Esophagus muscularis mucosa (tissue), 3 donors: ENCODE data around the gene BMPR1B.

Experiments
- CTCF ChIP-seq, 3 experiments: fragments of 200-600 bp in 2 of 3; fragments of 450-650 bp in 1 of 3; sonication (generic) in 2 of 3; IDR thresholded peaks; one replicate each; pipeline ENCODE4 v1.5.1; 2017 to 2019; ENCODE audit warnings: antibody characterized with exemption in 3 of 3, mild to moderate bottlenecking in 2 of 3, moderate library complexity in 1 of 3
- POLR2AphosphoS5 ChIP-seq, 2 donors: sonication (generic); formaldehyde crosslinking; IDR thresholded peaks; one replicate each; pipeline ENCODE4 v1.6.1; 2017; ENCODE audit warnings: antibody characterized with exemption in 2 of 2

GRCh38 chr4:95018785-95019184 is 261.0 kb downstream of the BMPR1B start:
- no peak for TF ChIP-seq POLR2AphosphoS5 (IDR thresholded peaks at IDR 0.05)
- no peak for TF ChIP-seq CTCF (IDR thresholded peaks at IDR 0.05)
